NT2/D1 (cell line): ENCODE results near the gene SLC25A25.
"Not testable (repeated sequence)": the region's sequence is repeated elsewhere in the genome, so short reads cannot be mapped to it uniquely, and the experiment has no call there.

Source experiments
- DNase-seq: peaks from one replicate; pipeline ENCODE4 v3.0.0-alpha.2; 2011; ENCODE audit warnings: low read depth, low spot score
- H3K27me3 ChIP-seq: 2 replicates; pipeline ENCODE4 v1.6.0; 2011; ENCODE audit warnings: mild to moderate bottlenecking; ENCODE audit not compliant: insufficient read length, insufficient read depth
- H3K36me3 ChIP-seq: 2 replicates; pipeline ENCODE4 v1.6.1; 2011; ENCODE audit warnings: mild to moderate bottlenecking, low read length, mixed read lengths; ENCODE audit not compliant: insufficient read depth, insufficient read length
- H3K4me1 ChIP-seq: 2 replicates; pipeline ENCODE4 v1.5.1; 2011; ENCODE audit not compliant: insufficient read depth, insufficient read length
- H3K4me3 ChIP-seq: 2 replicates; pipeline ENCODE4 v1.5.1; 2011; ENCODE audit warnings: low read depth; ENCODE audit not compliant: insufficient read length
- H3K9ac ChIP-seq: 2 replicates; pipeline ENCODE4 v1.6.0; 2011; ENCODE audit warnings: low read depth; ENCODE audit not compliant: insufficient read length
- H3K9me3 ChIP-seq: 2 replicates; pipeline ENCODE4 v1.5.1; 2011; ENCODE audit warnings: mild to moderate bottlenecking, low read length; ENCODE audit not compliant: insufficient read depth
- SUZ12 ChIP-seq: IDR thresholded peaks from 2 replicates; pipeline ENCODE4 v1.6.1; 2011; ENCODE audit not compliant: insufficient read length, insufficient read depth; ENCODE audit errors: extremely low read depth
- YY1 ChIP-seq: IDR thresholded peaks from 2 replicates; pipeline ENCODE4 v1.6.1; 2011; ENCODE audit not compliant: insufficient read length, insufficient read depth
- ZNF274 ChIP-seq: IDR thresholded peaks from 2 replicates; pipeline ENCODE4 v1.6.1; 2011; ENCODE audit warnings: mild to moderate bottlenecking, low read depth, low read length

The SLC25A25 gene

GRCh38 chr9:128043467-128043868 lies 24.6 kb upstream of the SLC25A25 start:
- Histone ChIP-seq H3K36me3 (no peaks in the 10 kb centered on the region), H3K9ac (no peak overlapping the region), H3K27me3 (no peaks in the 10 kb centered on the region), H3K4me3 (no peak overlapping the region), H3K9me3 (no peaks in the 10 kb centered on the region), H3K4me1 (no peaks in the 10 kb centered on the region)
- no peak for DNase-seq
- TF ChIP-seq ZNF274 = no peak
- no peak for TF ChIP-seq SUZ12
- TF ChIP-seq YY1 = no peak

GRCh38 chr9:128045409-128045808 lies 22.6 kb upstream of the SLC25A25 start:
- H3K9me3 ChIP-seq, H3K9ac ChIP-seq, H3K4me1 ChIP-seq, DNase-seq, H3K4me3 ChIP-seq, H3K36me3 ChIP-seq, H3K27me3 ChIP-seq: not testable (repeated sequence)

GRCh38 chr9:128045831-128046230 lies 22.2 kb upstream of the SLC25A25 start:
- H3K4me1 ChIP-seq = no peaks in the 10 kb centered on the region
- no peak overlapping the region for H3K4me3 ChIP-seq
- TF ChIP-seq YY1 (no peak), SUZ12 (no peak), ZNF274 (no peak)
- H3K9ac ChIP-seq = no peak overlapping the region
- no peaks in the 10 kb centered on the region for H3K9me3 ChIP-seq
- no peaks in the 10 kb centered on the region for H3K36me3 ChIP-seq
- no peaks in the 10 kb centered on the region for H3K27me3 ChIP-seq
- no peak for DNase-seq

GRCh38 chr9:128047231-128047630 lies 20.8 kb upstream of the SLC25A25 start:
- H3K9me3 ChIP-seq = no peaks in the 10 kb centered on the region
- no peaks in the 10 kb centered on the region for H3K27me3 ChIP-seq
- TF ChIP-seq YY1 = no peak
- no peak for TF ChIP-seq SUZ12
- no peak for TF ChIP-seq ZNF274
- H3K4me1 ChIP-seq = peaks cover 5% of the 10 kb centered on the region
- H3K36me3 ChIP-seq = no peaks in the 10 kb centered on the region
- no peak overlapping the region for H3K9ac ChIP-seq
- H3K4me3 ChIP-seq = no peak overlapping the region
- DNase-seq = no peak

- no peaks in the 10 kb centered on the region for H3K36me3 ChIP-seq
- no peak overlapping the region for H3K9ac ChIP-seq
- no peak for DNase-seq
- no peaks in the 10 kb centered on the region for H3K27me3 ChIP-seq
- H3K4me3 ChIP-seq = no peak overlapping the region
- peaks cover 5% of the 10 kb centered on the region for H3K4me1 ChIP-seq
- no peaks in the 10 kb centered on the region for H3K9me3 ChIP-seq
- TF ChIP-seq YY1 (no peak), SUZ12 (no peak), ZNF274 (no peak)
Observed at GRCh38 chr9:128048663-128049062, 19.4 kb upstream of the SLC25A25 start.

- H3K27me3 ChIP-seq = no peaks in the 10 kb centered on the region
- H3K4me3 ChIP-seq = no peak overlapping the region
- H3K36me3 ChIP-seq = no peaks in the 10 kb centered on the region
- TF ChIP-seq YY1 (no peak), SUZ12 (no peak), ZNF274 (no peak)
- H3K9me3 ChIP-seq = no peaks in the 10 kb centered on the region
- H3K9ac ChIP-seq = no peak overlapping the region
- no peak for DNase-seq
- peaks cover 5% of the 10 kb centered on the region for H3K4me1 ChIP-seq
Observed at GRCh38 chr9:128049843-128050242, 18.2 kb upstream of the SLC25A25 start.

- Histone ChIP-seq H3K4me1 (peaks cover 16% of the 10 kb centered on the region), H3K9me3 (no peaks in the 10 kb centered on the region)
Observed at GRCh38 chr9:128051932-128052709, 15.9 kb upstream of the SLC25A25 start.

More at GRCh38 chr9:128051932-128052709, 15.9 kb upstream of the SLC25A25 start:
- Histone ChIP-seq H3K36me3 (no peaks in the 10 kb centered on the region), H3K4me3 (no peak overlapping the region), H3K9ac (no peak overlapping the region), H3K27me3 (no peaks in the 10 kb centered on the region)
- DNase-seq = no peak
- no peak for TF ChIP-seq ZNF274
- TF ChIP-seq SUZ12 = no peak
